Subcutaneous adipose tissue (tissue), 4 donors: ENCODE data around the gene TMPRSS11A. TPM values are rescaled to one million over a fixed set of nuclear protein-coding genes. Genes with fewer than 3 reads are reported as not detected.

Source experiments
- CTCF ChIP-seq: fragments of 450-650 bp; IDR thresholded peaks from one replicate; pipeline ENCODE4 v1.5.1; 2016; ENCODE audit warnings: low read depth, mild to moderate bottlenecking, control low read depth, antibody characterized with exemption, moderate library complexity
- small RNA-seq: library from RNA; depleted of rRNA; stranded (forward); fragments of <200 nt; gene quantifications from one replicate; pipeline ENCODE3, GENCODE V24; 2016
- total RNA-seq, 4 donors: library from RNA; depleted of rRNA; stranded (reverse); fragments of >200 nt; gene quantifications; one replicate each; pipeline ENCODE4 v1.1.0, GENCODE V29; 2016

The TMPRSS11A gene
- total RNA-seq, 4 donors from 2014 or later, result not detected

- no peak for TF ChIP-seq CTCF
Observed at GRCh38 chr4:67861513-67861912, 101.8 kb downstream of the TMPRSS11A start.

Small RNA genes lying within 50 kb of the gene (small RNA-seq; reads per million reads assigned to genes)
- gene RNU6-95P, result not detected

Other genes starting within 250 kb of the TMPRSS11A start
- gene GNRHR, start 209.1 kb downstream of the TMPRSS11A start, total RNA-seq, result not detected
- gene TMPRSS11D, start 79.5 kb downstream of the TMPRSS11A start, total RNA-seq, result not detected
- under 1 TPM in 1 of 4 donors, not detected in 3; 0.17 TPM for gene TMPRSS11F, start 166.4 kb upstream of the TMPRSS11A start, total RNA-seq